Measurements from ENCODE around the gene SNRPD3. TPM values are rescaled to one million over a fixed set of nuclear protein-coding genes. Genes with fewer than 3 reads are reported as not detected.
A peak's percentile ranks its signal among the peaks of the same experiment; 100 is the strongest.

The SNRPD3 gene
- total RNA-seq, 1 experiment from 2014 or later, result 217 TPM

DNA sequence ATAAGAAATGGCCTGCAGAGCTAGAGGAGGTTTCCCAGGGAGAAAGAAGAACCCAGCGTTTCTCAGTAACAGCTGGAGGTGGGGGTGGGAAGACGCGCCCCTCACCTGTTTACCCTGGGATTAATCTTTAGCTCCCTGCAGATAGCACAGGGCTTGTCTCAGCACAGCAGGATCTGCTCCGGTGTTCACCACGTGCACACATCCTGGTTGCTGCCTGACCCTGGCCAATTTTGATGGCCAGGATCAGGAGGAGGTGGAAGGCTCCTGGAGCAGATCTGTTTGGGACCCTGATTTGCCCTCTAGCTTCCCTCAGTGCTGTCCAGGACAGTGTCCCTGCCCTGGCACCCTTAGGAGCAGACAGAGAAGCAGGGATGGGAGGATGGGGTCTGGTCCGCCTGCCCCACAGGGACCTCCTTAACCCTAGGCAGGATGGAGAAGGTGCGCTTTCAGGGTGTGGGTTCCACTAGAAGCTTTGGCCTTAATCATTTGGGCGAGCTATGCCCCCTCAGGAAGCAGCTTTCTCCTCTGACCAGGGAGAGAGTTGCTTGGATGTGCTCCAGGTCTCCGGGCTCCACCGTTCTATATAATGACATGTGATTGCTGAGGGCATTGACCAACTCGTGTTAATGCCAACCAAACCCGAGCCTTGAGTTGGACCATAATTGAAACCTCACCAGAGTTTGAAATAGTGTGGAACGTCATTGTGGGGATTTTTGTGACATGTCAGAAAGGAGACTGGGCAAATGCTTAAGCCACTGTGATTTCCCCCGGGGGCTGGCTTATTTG is 41.4 kb upstream of the SNRPD3 start:
- Histone ChIP-seq H3K36me3 (ENCODE audit: insufficient read depth, low read length) (no peaks in the 10 kb centered on the region), H3K4me2 (ENCODE audit: low read depth, low read length, poor library complexity, severe bottlenecking) (no peak overlapping the region), H3K27me3 (ENCODE audit: low read length) (no peaks in the 10 kb centered on the region), H3K27ac (ENCODE audit: low read length) (no peak overlapping the region), H3K9me3 (ENCODE audit: low read length) (no peaks in the 10 kb centered on the region), H3K4me3 (ENCODE audit: low read length) (no peak overlapping the region), H3K4me1 (ENCODE audit: low read length) (peaks cover 75% of the 10 kb centered on the region), H4K20me1 (ENCODE audit: insufficient read depth, low read depth, low read length) (no peaks in the 10 kb centered on the region), H3K9me2 (replicated peaks; ENCODE audit: insufficient read depth, low read length) (no peaks in the 10 kb centered on the region), H3K79me2 (ENCODE audit: low read length) (no peaks in the 10 kb centered on the region), H3K9ac (ENCODE audit: low read length) (no peak overlapping the region), H2AFZ (ENCODE audit: low read length) (no peak overlapping the region)
- no peak for DNase-seq

DNA sequence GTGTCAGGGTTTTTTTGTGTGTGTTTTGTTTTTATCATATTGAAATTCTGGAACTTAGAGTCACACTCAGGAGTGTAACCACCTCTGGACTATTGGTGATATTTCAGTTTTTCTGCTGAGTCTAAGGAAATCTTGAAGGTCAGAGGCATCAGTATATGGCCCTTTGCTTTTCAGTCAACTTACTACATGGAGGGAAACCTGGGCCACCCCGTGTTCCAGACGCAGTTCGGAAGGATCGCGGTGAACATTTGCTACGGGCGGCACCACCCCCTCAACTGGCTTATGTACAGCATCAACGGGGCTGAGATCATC is 40.8 kb upstream of the SNRPD3 start:
- no peak overlapping the region for H3K9ac ChIP-seq (ENCODE audit: low read length)
- H3K4me3 ChIP-seq (ENCODE audit: low read length), result no peak overlapping the region
- no peaks in the 10 kb centered on the region for H3K27me3 ChIP-seq (ENCODE audit: low read length)
- H3K79me2 ChIP-seq (ENCODE audit: low read length), result no peaks in the 10 kb centered on the region
- H3K27ac ChIP-seq (ENCODE audit: low read length), result no peak overlapping the region
- no peaks in the 10 kb centered on the region for H3K36me3 ChIP-seq (ENCODE audit: insufficient read depth, low read length)
- no peaks in the 10 kb centered on the region for H3K9me2 ChIP-seq (replicated peaks; ENCODE audit: insufficient read depth, low read length)
- H4K20me1 ChIP-seq (ENCODE audit: insufficient read depth, low read depth, low read length), result no peaks in the 10 kb centered on the region
- H2AFZ ChIP-seq (ENCODE audit: low read length), result no peak overlapping the region
- no peak overlapping the region for H3K4me2 ChIP-seq (ENCODE audit: low read depth, low read length, poor library complexity, severe bottlenecking)
- peaks cover 74% of the 10 kb centered on the region for H3K4me1 ChIP-seq (ENCODE audit: low read length)
- H3K9me3 ChIP-seq (ENCODE audit: low read length), result no peaks in the 10 kb centered on the region
- DNase-seq, result no peak

DNA sequence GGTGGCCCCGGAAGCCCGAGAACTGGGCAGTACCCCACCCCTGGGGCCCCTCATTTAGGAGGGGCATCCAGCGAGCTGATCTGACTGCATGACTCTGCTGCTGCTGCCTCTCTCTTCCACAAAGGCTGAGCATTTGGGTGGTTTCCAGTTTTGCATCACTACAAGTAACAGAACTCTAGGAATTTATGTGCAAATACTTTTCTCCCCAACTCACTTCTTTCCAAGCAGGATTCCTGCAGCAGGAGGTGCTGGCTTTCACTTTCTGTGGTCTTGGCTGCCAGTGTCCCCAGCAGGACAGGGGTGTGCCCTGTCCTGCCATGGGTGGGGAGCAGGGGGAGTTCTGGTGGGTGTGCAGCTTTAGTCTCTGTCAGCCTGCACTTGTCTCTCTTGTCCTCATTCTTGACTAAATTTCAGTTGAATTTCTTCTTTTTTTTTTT is 39.5 kb upstream of the SNRPD3 start:
- no peak overlapping the region for H3K27ac ChIP-seq (ENCODE audit: low read length)
- H3K36me3 ChIP-seq (ENCODE audit: insufficient read depth, low read length), result no peaks in the 10 kb centered on the region
- no peaks in the 10 kb centered on the region for H3K79me2 ChIP-seq (ENCODE audit: low read length)
- no peaks in the 10 kb centered on the region for H4K20me1 ChIP-seq (ENCODE audit: insufficient read depth, low read depth, low read length)
- H3K9me2 ChIP-seq (replicated peaks; ENCODE audit: insufficient read depth, low read length), result no peaks in the 10 kb centered on the region
- no peaks in the 10 kb centered on the region for H3K9me3 ChIP-seq (ENCODE audit: low read length)
- H3K4me1 ChIP-seq (ENCODE audit: low read length), result peaks cover 67% of the 10 kb centered on the region
- no peak overlapping the region for H3K4me3 ChIP-seq (ENCODE audit: low read length)
- no peaks in the 10 kb centered on the region for H3K27me3 ChIP-seq (ENCODE audit: low read length)
- peak overlapping the region; percentile 30 for H3K4me2 ChIP-seq (ENCODE audit: low read depth, low read length, poor library complexity, severe bottlenecking)
- DNase-seq, result no peak
- H3K9ac ChIP-seq (ENCODE audit: low read length), result no peak overlapping the region
- no peak overlapping the region for H2AFZ ChIP-seq (ENCODE audit: low read length)

DNA sequence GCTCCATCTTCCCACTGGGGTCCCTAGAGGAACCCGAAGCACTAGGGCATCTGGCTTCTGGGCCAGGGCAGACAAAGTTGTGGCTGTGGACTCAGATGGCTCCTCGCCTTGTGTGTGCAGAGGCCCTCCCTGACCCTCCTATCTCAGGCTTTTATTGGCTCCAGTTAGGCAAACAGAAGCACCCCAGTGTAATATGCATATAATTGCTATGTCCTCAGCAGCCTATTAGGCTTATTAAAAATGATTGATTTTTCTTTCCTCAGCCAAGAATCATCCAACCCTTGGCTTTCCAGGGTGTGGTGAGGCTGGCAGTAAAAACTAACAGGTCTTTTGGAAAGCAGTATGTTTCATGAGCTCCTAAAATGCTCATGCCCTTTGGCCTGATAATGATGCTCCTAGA is 38.4 kb upstream of the SNRPD3 start:
- no peaks in the 10 kb centered on the region for H3K27me3 ChIP-seq (ENCODE audit: low read length)
- no peak overlapping the region for H3K4me3 ChIP-seq (ENCODE audit: low read length)
- no peaks in the 10 kb centered on the region for H4K20me1 ChIP-seq (ENCODE audit: insufficient read depth, low read depth, low read length)
- no peak overlapping the region for H3K27ac ChIP-seq (ENCODE audit: low read length)
- H3K79me2 ChIP-seq (ENCODE audit: low read length), result no peaks in the 10 kb centered on the region
- H3K9me2 ChIP-seq (replicated peaks; ENCODE audit: insufficient read depth, low read length), result no peaks in the 10 kb centered on the region
- peaks cover 66% of the 10 kb centered on the region for H3K4me1 ChIP-seq (ENCODE audit: low read length)
- no peak overlapping the region for H2AFZ ChIP-seq (ENCODE audit: low read length)
- no peak for DNase-seq
- no peaks in the 10 kb centered on the region for H3K9me3 ChIP-seq (ENCODE audit: low read length)
- no peak overlapping the region for H3K4me2 ChIP-seq (ENCODE audit: low read depth, low read length, poor library complexity, severe bottlenecking)
- no peaks in the 10 kb centered on the region for H3K36me3 ChIP-seq (ENCODE audit: insufficient read depth, low read length)
- no peak overlapping the region for H3K9ac ChIP-seq (ENCODE audit: low read length)

DNA sequence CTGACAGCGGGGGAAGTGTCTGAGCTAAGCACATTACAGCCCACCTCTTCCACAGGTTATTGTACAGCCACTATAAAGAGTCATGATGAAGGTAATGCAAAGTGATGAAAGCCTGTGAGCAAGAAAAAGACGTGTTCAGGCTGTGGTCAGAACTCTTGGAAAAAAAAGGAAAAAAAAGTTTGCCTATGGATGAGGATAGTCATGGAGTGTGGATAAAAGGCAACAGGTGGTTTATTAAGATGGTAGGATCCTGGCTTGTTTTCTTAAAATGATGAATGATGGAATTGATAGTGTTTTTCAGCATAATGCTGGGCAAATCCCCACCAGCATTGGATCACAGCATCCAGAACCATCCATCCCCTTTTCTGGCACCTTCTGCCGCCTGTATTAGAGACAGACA is 37.6 kb upstream of the SNRPD3 start:
- H3K36me3 ChIP-seq (ENCODE audit: insufficient read depth, low read length), result no peaks in the 10 kb centered on the region
- H2AFZ ChIP-seq (ENCODE audit: low read length), result no peak overlapping the region
- H3K4me3 ChIP-seq (ENCODE audit: low read length), result no peak overlapping the region
- H3K9me3 ChIP-seq (ENCODE audit: low read length), result no peaks in the 10 kb centered on the region
- H3K9ac ChIP-seq (ENCODE audit: low read length), result no peak overlapping the region
- H3K4me2 ChIP-seq (ENCODE audit: low read depth, low read length, poor library complexity, severe bottlenecking), result no peak overlapping the region
- H3K27ac ChIP-seq (ENCODE audit: low read length), result no peak overlapping the region
- no peaks in the 10 kb centered on the region for H4K20me1 ChIP-seq (ENCODE audit: insufficient read depth, low read depth, low read length)
- no peaks in the 10 kb centered on the region for H3K27me3 ChIP-seq (ENCODE audit: low read length)
- no peaks in the 10 kb centered on the region for H3K9me2 ChIP-seq (replicated peaks; ENCODE audit: insufficient read depth, low read length)
- no peaks in the 10 kb centered on the region for H3K79me2 ChIP-seq (ENCODE audit: low read length)
- H3K4me1 ChIP-seq (ENCODE audit: low read length), result peaks cover 63% of the 10 kb centered on the region
- DNase-seq, result no peak

DNA sequence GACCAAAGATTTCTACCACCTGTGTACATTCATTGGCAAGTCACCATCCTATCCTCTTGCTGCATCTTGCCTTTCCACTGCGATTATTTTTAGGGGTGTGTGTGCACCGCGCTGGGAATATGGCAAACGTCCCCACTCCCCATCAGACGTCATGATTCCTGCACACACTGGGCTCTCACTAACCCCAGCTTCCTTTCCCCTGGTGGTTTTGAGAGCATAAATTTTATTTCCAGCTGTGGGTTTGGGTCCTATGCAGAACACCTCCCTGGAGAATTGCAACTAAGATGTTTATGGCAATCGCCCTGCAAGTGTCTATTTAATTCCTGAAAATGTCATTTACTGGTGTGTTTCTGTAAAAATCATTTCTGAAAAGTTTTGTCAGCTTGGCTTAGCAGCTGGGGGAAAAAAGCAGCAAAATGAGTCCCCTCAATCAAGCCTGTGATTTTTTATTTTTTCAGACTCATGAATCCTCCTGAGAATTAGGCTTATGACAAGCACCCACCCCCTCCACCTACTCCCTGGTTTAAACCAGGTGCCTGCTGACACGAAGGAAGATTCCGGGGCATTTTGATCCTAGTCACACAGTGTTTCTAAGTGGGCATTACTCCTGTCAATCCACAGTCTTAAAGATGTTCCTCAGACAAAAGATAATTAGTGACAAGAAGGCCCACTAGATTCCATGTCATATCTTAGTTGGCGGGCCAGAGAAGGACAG is 36.9 kb upstream of the SNRPD3 start:
- Histone ChIP-seq H3K79me2 (ENCODE audit: low read length) (no peaks in the 10 kb centered on the region), H4K20me1 (ENCODE audit: insufficient read depth, low read depth, low read length) (no peaks in the 10 kb centered on the region), H3K9me2 (replicated peaks; ENCODE audit: insufficient read depth, low read length) (no peaks in the 10 kb centered on the region), H3K9me3 (ENCODE audit: low read length) (no peaks in the 10 kb centered on the region), H3K4me3 (ENCODE audit: low read length) (no peak overlapping the region), H2AFZ (ENCODE audit: low read length) (no peak overlapping the region), H3K4me2 (ENCODE audit: low read depth, low read length, poor library complexity, severe bottlenecking) (peak overlapping the region; percentile 31), H3K27ac (ENCODE audit: low read length) (no peak overlapping the region), H3K36me3 (ENCODE audit: insufficient read depth, low read length) (no peaks in the 10 kb centered on the region), H3K27me3 (ENCODE audit: low read length) (no peaks in the 10 kb centered on the region), H3K4me1 (ENCODE audit: low read length) (peaks cover 65% of the 10 kb centered on the region), H3K9ac (ENCODE audit: low read length) (peak overlapping the region; percentile 21; the same call in 1 of the 2 replicates)
- DNase-seq, result no peak

DNA sequence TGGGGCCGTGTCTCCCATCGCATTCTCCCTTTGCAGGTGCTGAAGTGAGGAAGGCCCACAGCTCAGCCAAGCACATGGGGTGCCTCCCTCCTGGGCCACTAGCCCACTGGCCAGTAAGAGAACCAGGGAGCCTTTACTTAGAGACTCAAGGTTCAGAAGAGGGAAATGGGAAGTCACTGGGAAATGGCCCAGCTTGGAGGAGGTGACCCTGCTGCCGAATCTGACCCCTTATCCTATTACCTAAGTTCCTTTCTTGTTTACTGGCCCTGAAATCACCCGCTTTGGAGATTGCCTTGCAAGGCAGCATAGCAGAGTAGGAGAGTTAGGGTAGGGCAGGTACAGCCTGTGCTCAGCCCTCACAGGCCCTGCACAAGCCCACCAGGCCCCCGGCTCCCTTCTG is 36.3 kb upstream of the SNRPD3 start:
- H3K27me3 ChIP-seq (ENCODE audit: low read length), result no peaks in the 10 kb centered on the region
- H3K27ac ChIP-seq (ENCODE audit: low read length), result no peak overlapping the region
- H3K36me3 ChIP-seq (ENCODE audit: insufficient read depth, low read length), result no peaks in the 10 kb centered on the region
- peaks cover 69% of the 10 kb centered on the region for H3K4me1 ChIP-seq (ENCODE audit: low read length)
- H2AFZ ChIP-seq (ENCODE audit: low read length), result no peak overlapping the region
- H3K79me2 ChIP-seq (ENCODE audit: low read length), result no peaks in the 10 kb centered on the region
- DNase-seq, result no peak
- peak overlapping the region; percentile 21; the same call in 1 of the 2 replicates for H3K9ac ChIP-seq (ENCODE audit: low read length)
- H3K9me3 ChIP-seq (ENCODE audit: low read length), result no peaks in the 10 kb centered on the region
- H3K9me2 ChIP-seq (replicated peaks; ENCODE audit: insufficient read depth, low read length), result no peaks in the 10 kb centered on the region
- H3K4me3 ChIP-seq (ENCODE audit: low read length), result no peak overlapping the region
- no peaks in the 10 kb centered on the region for H4K20me1 ChIP-seq (ENCODE audit: insufficient read depth, low read depth, low read length)
- no peak overlapping the region for H3K4me2 ChIP-seq (ENCODE audit: low read depth, low read length, poor library complexity, severe bottlenecking)

DNA sequence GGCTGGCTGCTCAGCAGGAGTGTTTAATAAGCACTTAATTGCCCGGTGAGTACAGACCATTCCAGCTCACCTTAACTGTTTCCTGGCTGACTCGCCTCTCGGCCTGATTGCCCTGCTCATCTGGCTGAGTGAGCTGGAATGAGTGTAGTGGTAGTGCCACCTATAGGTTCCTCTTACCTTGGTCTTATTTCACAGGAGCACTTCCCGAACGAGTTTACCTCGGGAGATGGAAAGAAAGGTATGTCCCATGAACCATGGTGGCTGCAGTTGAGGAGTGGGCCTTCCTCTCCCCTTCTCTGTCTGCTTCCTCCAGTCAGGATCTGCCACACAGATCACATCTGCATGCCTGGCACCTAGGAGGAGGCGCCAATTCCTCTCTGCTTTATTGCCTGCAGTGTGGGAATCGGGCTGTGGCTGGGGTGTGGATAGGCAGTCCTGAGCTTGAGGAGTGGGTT is 34.0 kb upstream of the SNRPD3 start:
- H3K4me2 ChIP-seq (ENCODE audit: low read depth, low read length, poor library complexity, severe bottlenecking), result peak overlapping the region; percentile 52
- no peaks in the 10 kb centered on the region for H3K9me2 ChIP-seq (replicated peaks; ENCODE audit: insufficient read depth, low read length)
- H3K79me2 ChIP-seq (ENCODE audit: low read length), result no peaks in the 10 kb centered on the region
- H3K4me3 ChIP-seq (ENCODE audit: low read length), result peak overlapping the region; percentile 36; the same call in 1 of the 2 replicates
- H3K27me3 ChIP-seq (ENCODE audit: low read length), result no peaks in the 10 kb centered on the region
- H3K9me3 ChIP-seq (ENCODE audit: low read length), result no peaks in the 10 kb centered on the region
- no peak overlapping the region for H2AFZ ChIP-seq (ENCODE audit: low read length)
- no peaks in the 10 kb centered on the region for H3K36me3 ChIP-seq (ENCODE audit: insufficient read depth, low read length)
- DNase-seq, result peak; percentile 90
- H4K20me1 ChIP-seq (ENCODE audit: insufficient read depth, low read depth, low read length), result no peaks in the 10 kb centered on the region
- peaks cover 66% of the 10 kb centered on the region for H3K4me1 ChIP-seq (ENCODE audit: low read length)
- H3K9ac ChIP-seq (ENCODE audit: low read length), result peak overlapping the region; percentile 51
- H3K27ac ChIP-seq (ENCODE audit: low read length), result no peak overlapping the region
